PC-9 (cell line): ENCODE measurements around the gene CDC37.
"Not testable (repeated sequence)": the region's sequence is repeated elsewhere in the genome, so short reads cannot be mapped to it uniquely, and the experiment has no call there.

ENCODE experiments used
- CTCF ChIP-seq: fragments of 200-600 bp; sonication (generic); conservative IDR thresholded peaks from 2 replicates; pipeline ENCODE4 v1.6.1; 2017; ENCODE audit warnings: mixed run types, antibody characterized with exemption, mild to moderate bottlenecking, moderate library complexity
- EZH2 ChIP-seq: fragments of 200-600 bp; sonication (generic); IDR thresholded peaks from 2 replicates; pipeline ENCODE4 v1.8.0; 2017; ENCODE audit warnings: antibody characterized with exemption, low read depth

- TF ChIP-seq CTCF, EZH2: not testable (repeated sequence)
Observed at GRCh38 chr19:10366950-10367512, 36.3 kb downstream of the CDC37 start.
